RWPE2 (cell line): ENCODE data around the gene SULF2.
A peak's percentile ranks its signal among the peaks of the same experiment; 100 is the strongest.

Source experiments
- ATAC-seq: fragments of 200-7000 bp; cut with Tn5 transposase; 3 replicates; pipeline ENCODE4 v1.9.1; 2021; ENCODE audit warnings: low read depth
- DNase-seq: peaks from one replicate; pipeline ENCODE4 v3.0.0-alpha.2; 2020; ENCODE audit warnings: low spot score
- H3K27ac ChIP-seq: fragments of 450-650 bp; 2 replicates; pipeline ENCODE4 v1.5.1; 2017; ENCODE audit warnings: mild to moderate bottlenecking; ENCODE audit not compliant: poor library complexity, severe bottlenecking
- H3K27me3 ChIP-seq: fragments of 250-450 bp; sonication (Bioruptor Pico); 2 replicates; pipeline ENCODE4 v1.5.1; 2021; ENCODE audit warnings: mild to moderate bottlenecking, moderate library complexity; ENCODE audit not compliant: insufficient read depth, poor library complexity, severe bottlenecking
- H3K36me3 ChIP-seq: fragments of 250-450 bp; sonication (Bioruptor Pico); 2 replicates; pipeline ENCODE4 v1.5.1; 2020; ENCODE audit warnings: low read depth, mild to moderate bottlenecking, moderate library complexity
- H3K4me1 ChIP-seq: fragments of 250-450 bp; sonication (Bioruptor Pico); 2 replicates; pipeline ENCODE4 v1.5.1; 2021; ENCODE audit warnings: mild to moderate bottlenecking, moderate library complexity; ENCODE audit not compliant: insufficient read depth, poor library complexity, severe bottlenecking
- H3K4me3 ChIP-seq: fragments of 250-450 bp; sonication (Bioruptor Pico); 2 replicates; pipeline ENCODE4 v1.5.1; 2021; ENCODE audit warnings: mild to moderate bottlenecking, moderate library complexity; ENCODE audit not compliant: severe bottlenecking
- H3K9me3 ChIP-seq: fragments of 250-450 bp; sonication (Bioruptor Pico); 2 replicates; pipeline ENCODE4 v1.5.1; 2021; ENCODE audit warnings: mild to moderate bottlenecking, moderate library complexity; ENCODE audit not compliant: severe bottlenecking
- TF ChIP-seq, protein P1 (sequence below): fragments of 450-650 bp; IDR thresholded peaks from one replicate; pipeline ENCODE4 v1.5.1; 2017; ENCODE audit warnings: mild to moderate bottlenecking, moderate library complexity; ENCODE audit not compliant: poor library complexity, severe bottlenecking

The SULF2 gene

DNA sequence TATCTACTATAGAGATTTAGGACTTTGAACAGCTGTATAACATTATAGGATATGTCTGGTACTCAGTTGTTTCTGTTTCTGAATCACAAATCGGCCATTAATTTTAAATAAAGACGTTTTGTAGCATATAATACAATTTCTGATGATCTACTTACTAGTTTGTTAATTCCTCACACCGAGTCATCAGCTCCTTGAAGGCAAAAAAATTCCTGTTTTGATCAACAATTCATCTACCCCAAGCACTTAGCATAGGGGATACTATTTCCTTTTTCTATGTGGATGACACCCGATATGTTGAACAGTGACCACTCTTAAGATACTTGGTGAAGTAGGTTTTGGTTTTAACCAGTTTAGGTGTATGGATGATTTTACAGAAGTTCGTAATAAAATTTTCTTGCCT, 176.3 kb downstream of the SULF2 start:
- no peak for ATAC-seq
- peak overlapping the region; percentile 49 for H3K27ac ChIP-seq
- DNase-seq, result no peak
- H3K4me1 ChIP-seq, result peaks cover 34% of the 10 kb centered on the region
- H3K4me3 ChIP-seq, result no peak overlapping the region
- TF ChIP-seq, protein P1, sequence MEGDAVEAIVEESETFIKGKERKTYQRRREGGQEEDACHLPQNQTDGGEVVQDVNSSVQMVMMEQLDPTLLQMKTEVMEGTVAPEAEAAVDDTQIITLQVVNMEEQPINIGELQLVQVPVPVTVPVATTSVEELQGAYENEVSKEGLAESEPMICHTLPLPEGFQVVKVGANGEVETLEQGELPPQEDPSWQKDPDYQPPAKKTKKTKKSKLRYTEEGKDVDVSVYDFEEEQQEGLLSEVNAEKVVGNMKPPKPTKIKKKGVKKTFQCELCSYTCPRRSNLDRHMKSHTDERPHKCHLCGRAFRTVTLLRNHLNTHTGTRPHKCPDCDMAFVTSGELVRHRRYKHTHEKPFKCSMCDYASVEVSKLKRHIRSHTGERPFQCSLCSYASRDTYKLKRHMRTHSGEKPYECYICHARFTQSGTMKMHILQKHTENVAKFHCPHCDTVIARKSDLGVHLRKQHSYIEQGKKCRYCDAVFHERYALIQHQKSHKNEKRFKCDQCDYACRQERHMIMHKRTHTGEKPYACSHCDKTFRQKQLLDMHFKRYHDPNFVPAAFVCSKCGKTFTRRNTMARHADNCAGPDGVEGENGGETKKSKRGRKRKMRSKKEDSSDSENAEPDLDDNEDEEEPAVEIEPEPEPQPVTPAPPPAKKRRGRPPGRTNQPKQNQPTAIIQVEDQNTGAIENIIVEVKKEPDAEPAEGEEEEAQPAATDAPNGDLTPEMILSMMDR, result no peak
- H3K27me3 ChIP-seq, result no peaks in the 10 kb centered on the region
- H3K36me3 ChIP-seq, result no peaks in the 10 kb centered on the region
- no peaks in the 10 kb centered on the region for H3K9me3 ChIP-seq
